GM12874 (cell line): ENCODE results near the gene BABAM2.

Experiments used
- TF ChIP-seq, protein P1 (sequence below): IDR thresholded peaks from 2 replicates; pipeline ENCODE4 v1.5.1; 2011; ENCODE audit warnings: low read depth, mild to moderate bottlenecking, control low read depth, low read length, moderate library complexity; ENCODE audit not compliant: insufficient read depth

BABAM2 gene

DNA sequence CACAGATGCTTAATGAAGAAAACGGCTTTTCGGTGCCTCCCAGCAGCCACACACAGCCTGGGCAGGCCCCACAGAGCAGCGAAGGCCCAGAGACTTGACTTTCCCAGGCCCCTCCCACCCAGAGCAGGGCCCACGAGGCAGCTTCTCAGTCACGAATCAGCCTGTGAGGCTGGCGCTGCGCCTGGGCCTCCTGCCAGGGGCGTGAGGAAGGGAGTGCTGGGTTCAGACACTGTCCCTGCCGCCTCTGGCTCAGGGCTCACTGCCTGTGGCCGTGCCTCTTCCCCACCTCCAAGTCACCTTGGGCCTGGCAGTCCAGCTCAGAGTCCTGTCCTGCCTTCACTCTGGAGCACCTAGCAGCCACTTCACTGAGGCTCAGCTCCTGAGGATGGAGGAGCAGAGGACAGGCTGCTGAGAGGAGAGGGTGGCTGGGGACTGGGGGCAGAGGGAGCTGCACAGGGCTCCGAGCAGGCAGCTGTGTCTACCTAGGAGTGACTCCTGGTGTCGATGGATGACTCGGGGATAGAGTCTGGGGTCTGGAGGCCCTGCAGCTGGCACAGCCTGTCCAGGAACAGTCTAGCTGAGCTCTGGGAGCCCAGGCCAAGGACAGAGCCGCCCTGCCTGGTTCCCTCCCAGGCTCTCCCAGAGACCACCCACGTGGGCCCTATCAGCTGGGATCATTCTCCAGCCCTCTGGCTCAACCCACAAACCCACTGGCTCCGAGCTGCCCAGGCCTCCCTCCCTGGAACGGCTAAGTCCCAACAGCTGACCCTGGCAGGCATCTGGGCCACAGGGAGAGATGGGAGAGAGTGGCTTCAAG is 465.8 kb downstream of the BABAM2 start:
- TF ChIP-seq, protein P1, sequence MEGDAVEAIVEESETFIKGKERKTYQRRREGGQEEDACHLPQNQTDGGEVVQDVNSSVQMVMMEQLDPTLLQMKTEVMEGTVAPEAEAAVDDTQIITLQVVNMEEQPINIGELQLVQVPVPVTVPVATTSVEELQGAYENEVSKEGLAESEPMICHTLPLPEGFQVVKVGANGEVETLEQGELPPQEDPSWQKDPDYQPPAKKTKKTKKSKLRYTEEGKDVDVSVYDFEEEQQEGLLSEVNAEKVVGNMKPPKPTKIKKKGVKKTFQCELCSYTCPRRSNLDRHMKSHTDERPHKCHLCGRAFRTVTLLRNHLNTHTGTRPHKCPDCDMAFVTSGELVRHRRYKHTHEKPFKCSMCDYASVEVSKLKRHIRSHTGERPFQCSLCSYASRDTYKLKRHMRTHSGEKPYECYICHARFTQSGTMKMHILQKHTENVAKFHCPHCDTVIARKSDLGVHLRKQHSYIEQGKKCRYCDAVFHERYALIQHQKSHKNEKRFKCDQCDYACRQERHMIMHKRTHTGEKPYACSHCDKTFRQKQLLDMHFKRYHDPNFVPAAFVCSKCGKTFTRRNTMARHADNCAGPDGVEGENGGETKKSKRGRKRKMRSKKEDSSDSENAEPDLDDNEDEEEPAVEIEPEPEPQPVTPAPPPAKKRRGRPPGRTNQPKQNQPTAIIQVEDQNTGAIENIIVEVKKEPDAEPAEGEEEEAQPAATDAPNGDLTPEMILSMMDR = no peak

DNA sequence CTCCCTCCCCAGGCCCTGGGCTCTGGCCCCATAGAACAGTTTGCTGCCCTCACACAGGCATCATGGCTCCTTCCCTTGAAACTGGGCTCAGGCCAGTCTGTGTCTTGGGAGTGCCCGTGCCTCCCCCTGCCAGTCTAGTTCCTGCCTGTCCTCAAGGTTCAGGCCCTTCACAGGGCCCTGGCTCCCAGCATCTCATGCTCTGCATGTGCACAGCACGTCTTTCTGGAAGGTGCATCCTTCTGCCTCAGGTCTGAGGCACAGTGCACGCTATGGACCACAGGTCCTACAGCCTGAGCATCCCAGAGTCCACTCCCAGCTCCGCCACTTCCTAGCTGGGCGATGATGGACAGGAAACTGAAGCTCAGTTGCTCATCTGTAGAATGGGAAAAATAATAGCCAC is 466.5 kb downstream of the BABAM2 start:
- TF ChIP-seq, protein P1 = no peak

DNA sequence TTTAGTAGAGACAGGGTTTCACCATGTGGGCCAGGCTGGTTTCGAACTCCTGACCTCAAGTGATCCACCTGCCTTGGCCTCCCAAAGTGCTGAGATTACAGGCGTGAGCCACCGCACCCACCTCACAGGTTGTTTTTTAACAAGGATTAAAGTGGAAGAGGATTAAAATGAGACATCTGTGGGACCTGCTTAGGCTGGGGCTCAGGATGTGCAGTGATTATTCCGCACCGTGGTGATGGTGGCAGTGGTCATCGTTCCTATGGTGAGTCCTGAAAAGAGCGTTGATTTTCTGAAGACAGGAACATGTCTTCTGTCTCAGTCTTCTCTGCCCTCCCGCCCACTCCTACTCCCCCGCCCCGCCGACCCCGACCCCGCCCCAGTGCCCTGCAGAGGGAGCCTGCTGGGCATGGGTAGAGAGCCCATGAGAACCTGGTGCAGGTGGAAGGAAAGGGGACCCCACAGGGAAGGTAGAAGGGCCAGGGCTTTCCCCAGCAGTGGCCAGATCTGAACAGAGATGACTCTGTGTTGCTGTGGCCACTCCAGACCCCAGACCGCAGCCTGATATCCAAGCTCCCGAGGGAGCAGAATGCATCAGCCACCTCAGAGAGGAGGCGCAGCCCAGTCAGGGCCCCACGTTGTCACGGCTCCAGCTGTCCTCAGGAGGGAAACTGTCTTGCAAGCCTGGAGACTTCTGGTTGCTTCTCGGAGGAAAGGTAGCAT is 467.6 kb downstream of the BABAM2 start:
- TF ChIP-seq, protein P1 = no peak

DNA sequence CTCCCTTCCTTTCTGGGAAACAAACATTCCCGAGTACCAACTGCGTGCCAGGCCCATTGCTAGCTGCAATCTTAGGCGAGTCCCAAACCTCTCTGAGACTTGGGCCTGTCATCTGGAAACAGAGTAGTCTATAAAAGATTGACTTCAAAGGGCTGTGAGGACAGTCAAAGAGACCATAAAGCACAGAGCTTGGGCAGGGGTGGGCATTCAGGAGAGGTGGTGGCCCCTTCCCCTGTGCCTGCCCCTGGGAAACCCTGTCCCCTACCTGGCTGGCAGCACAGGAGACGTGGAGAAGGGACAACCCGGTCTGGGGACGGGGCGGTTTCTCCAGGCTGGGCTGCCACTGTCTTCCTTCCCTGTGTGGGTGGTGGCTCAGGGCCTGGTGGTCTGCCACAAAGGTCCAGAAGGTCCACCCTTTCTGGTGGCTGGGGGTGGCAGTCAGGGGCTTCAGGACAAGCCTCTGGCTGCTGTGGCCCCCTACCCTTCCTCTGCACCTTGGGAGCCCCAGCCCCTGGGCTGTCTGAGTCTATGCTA is 468.2 kb downstream of the BABAM2 start:
- TF ChIP-seq, protein P1 = no peak

DNA sequence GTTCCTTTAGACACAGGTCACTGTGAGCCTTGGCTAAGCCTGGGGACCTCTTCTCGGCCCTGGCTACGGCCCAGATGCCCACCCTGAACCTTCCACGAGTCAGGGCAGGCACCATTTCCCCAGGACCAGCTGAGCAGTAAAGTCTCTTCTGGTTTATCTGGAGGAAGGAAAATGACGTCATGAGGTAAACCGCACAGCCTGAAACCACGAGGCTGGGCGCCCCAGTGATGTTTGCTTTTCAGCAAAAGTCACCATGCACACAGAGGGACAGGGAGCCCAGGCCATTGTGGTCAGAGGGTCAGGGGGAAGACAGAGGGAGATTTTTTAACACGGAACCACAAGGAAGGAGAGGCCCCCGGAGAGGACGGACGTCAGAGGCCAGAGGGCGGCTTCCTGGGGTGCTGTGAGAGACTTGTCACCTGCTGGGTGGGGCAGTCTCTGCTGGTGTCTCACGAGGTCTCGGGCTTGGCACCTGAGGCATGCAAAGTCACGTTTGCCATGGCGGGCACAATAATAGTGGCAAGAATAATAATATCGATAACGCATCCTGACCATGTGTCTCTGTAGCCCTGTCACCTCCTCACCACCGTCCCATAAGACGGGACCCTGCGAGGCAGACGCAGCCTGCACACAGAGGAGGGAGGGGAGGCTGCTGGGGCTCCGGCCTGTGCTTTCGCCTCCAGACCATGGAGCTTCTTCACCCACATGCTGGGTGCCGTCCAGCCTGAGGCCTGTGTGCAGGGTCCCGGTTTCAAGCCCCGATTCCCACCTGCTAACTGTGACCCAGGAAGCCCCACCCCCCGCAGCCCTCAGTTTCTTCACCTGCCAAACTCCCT is 468.9 kb downstream of the BABAM2 start:
- TF ChIP-seq, protein P1 = no peak

DNA sequence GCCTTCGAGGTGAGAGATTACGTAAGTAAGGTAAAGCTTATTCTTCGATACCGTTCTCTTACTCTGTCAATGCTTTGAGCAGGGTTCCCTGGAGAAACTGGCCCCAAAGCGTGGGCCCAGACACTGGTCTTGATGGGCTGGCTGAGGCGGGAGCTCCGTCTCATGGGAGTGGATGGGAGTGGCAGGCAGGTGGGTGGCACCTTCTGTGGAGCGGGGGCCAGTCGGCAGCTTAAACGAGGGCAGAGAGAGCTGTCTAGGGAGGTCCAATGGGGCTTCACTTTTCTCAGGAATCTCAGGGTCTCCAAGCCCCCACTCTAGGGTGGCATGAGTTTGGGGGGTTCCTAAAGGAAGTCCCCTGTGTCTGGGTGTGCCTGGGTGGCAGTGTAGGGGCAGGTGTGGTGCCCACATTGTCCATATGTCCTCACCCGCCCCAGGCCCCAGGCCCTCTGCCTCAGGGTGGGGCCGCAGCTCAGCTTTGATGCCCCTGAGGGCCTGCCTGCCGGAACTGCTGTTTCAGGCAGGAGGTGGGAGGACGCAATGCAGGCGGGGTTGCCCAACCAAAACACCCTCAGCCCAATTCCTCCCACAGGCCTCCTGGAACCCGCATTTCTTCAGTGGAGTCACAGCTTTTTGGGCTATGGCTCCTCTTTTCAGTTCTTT is 469.7 kb downstream of the BABAM2 start:
- TF ChIP-seq, protein P1 = no peak
